H54 (cell line): ENCODE data around the gene APBB1.

Experiments used
- DNase-seq: peaks from one replicate; pipeline ENCODE4 v3.0.0; 2011; ENCODE audit warnings: low spot score, mixed read lengths; ENCODE audit not compliant: insufficient read length
- FAIRE-seq: peaks from 3 replicates; lab custom pipeline; 2011; peaks lifted over from hg19 to GRCh38; lab: Jason Lieb, UNC
- POLR2A ChIP-seq: IDR thresholded peaks from 2 replicates; pipeline ENCODE4 v1.6.1; 2011; ENCODE audit warnings: low read depth, mild to moderate bottlenecking, low read length

The APBB1 gene

GRCh38 chr11:6438979-6439571 lies 20.2 kb upstream of the APBB1 start:
- peak; percentile 50 for FAIRE-seq
- no peak for TF ChIP-seq POLR2A
- peak; percentile 56 for DNase-seq

- no peak for FAIRE-seq
- no peak for DNase-seq
- no peak for TF ChIP-seq POLR2A
Measured at GRCh38 chr11:6437993-6438392, 19.1 kb upstream of the APBB1 start.

- TF ChIP-seq POLR2A, result no peak
- FAIRE-seq (no peak), DNase-seq (no peak)
Measured at GRCh38 chr11:6437423-6437822, 18.5 kb upstream of the APBB1 start.

GRCh38 chr11:6433998-6434660 lies 15.2 kb upstream of the APBB1 start:
- FAIRE-seq (no peak), DNase-seq (no peak)
- TF ChIP-seq POLR2A, result no peak

- TF ChIP-seq POLR2A, result no peak
- DNase-seq (peak; percentile 94), FAIRE-seq (peak; percentile 79)
Measured at GRCh38 chr11:6431861-6432260, 13.0 kb upstream of the APBB1 start.

- FAIRE-seq, result no peak
- TF ChIP-seq POLR2A, result no peak
- no peak for DNase-seq
Measured at GRCh38 chr11:6427516-6427915, 8.6 kb upstream of the APBB1 start.

- no peak for FAIRE-seq
- TF ChIP-seq POLR2A, result no peak
- DNase-seq, result no peak
Measured at GRCh38 chr11:6420677-6421076, 1.8 kb upstream of the APBB1 start.

- TF ChIP-seq POLR2A, result no peak
- DNase-seq, result no peak
- FAIRE-seq, result no peak
Measured at GRCh38 chr11:6418557-6419008, 311 bp downstream of the APBB1 start.

GRCh38 chr11:6417907-6418556 lies 862 bp downstream of the APBB1 start:
- no peak for DNase-seq
- FAIRE-seq, result no peak

GRCh38 chr11:6415797-6416196 lies 3.1 kb downstream of the APBB1 start:
- no peak for FAIRE-seq
- no peak for TF ChIP-seq POLR2A

More at GRCh38 chr11:6417907-6418556, 862 bp downstream of the APBB1 start:
- no peak for TF ChIP-seq POLR2A

GRCh38 chr11:6414874-6415328 lies 4.0 kb downstream of the APBB1 start:
- FAIRE-seq (no peak), DNase-seq (no peak)
- no peak for TF ChIP-seq POLR2A

More at GRCh38 chr11:6415797-6416196, 3.1 kb downstream of the APBB1 start:
- DNase-seq, result no peak

- FAIRE-seq, result no peak
- no peak for DNase-seq
- TF ChIP-seq POLR2A, result no peak
Measured at GRCh38 chr11:6413791-6414201, 5.1 kb downstream of the APBB1 start.

- DNase-seq (no peak), FAIRE-seq (no peak)
- no peak for TF ChIP-seq POLR2A
Measured at GRCh38 chr11:6411594-6412031, 7.3 kb downstream of the APBB1 start.
